Memory B cell (primary cell): ENCODE measurements around the gene OR2AP1.
"Not testable (repeated sequence)": the region's sequence is repeated elsewhere in the genome, so short reads cannot be mapped to it uniquely, and the experiment has no call there.

Experiments used
- ATAC-seq: fragments of 150-1000 bp; cut with Tn5 transposase; 2 replicates; pipeline ENCODE4 v1.10.0; 2021; ENCODE audit warnings: low read depth, mild to moderate bottlenecking, moderate library complexity
- DNase-seq, 2 donors: peaks; one replicate each; pipeline ENCODE4 v3.0.0; 2022; ENCODE audit warnings: low spot score in 2 of 2
- H3K27ac Mint-ChIP-seq: one replicate; pipeline ENCODE4 v1.8.0; 2022; ENCODE audit warnings: mild to moderate bottlenecking, moderate library complexity, mixed read lengths
- H3K27me3 Mint-ChIP-seq: one replicate; pipeline ENCODE4 v1.8.0; 2022; ENCODE audit warnings: mixed read lengths
- H3K36me3 Mint-ChIP-seq: one replicate; pipeline ENCODE4 v1.8.0; 2022; ENCODE audit warnings: mild to moderate bottlenecking, mixed read lengths
- H3K4me1 Mint-ChIP-seq: one replicate; pipeline ENCODE4 v1.8.0; 2022; ENCODE audit warnings: mixed read lengths
- H3K4me3 Mint-ChIP-seq: one replicate; pipeline ENCODE4 v1.8.0; 2022; ENCODE audit warnings: mild to moderate bottlenecking, moderate library complexity, mixed read lengths
- H3K9me3 Mint-ChIP-seq: one replicate; pipeline ENCODE4 v1.8.0; 2022; ENCODE audit warnings: mixed read lengths

OR2AP1 gene

GRCh38 chr12:55572168-55572567, at the start of gene OR2AP1:
Gene OR2AP1, plus strand, starts transcription at chr12:55572468. Its CDS starts 1,947 bp downstream, at chr12:55574415.
- Mint-ChIP-seq H3K27me3 (peaks cover 6% of the 10 kb centered on the region), H3K36me3 (peaks cover 10% of the 10 kb centered on the region)

DNA sequence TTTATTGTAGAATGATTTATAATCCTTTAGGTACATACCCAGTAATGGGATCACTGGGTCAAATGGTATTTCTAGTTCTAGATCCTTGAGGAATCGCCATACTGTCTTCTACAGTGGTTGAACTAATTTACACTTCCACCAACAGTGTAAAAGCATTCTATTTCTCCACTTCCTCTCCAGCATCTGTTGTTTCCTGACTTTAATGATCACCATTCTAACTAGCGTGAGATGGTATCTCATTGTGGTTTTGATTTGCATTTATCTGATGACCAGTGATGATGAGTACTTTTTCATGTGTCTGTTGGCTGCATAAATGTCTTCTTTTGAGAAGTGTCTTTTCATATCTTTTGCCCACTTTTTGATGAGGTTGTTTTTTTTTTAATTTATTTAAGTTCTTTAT, 24.0 kb upstream of the OR2AP1 start:
- DNase-seq, H3K27ac Mint-ChIP-seq, H3K4me3 Mint-ChIP-seq, H3K4me1 Mint-ChIP-seq, H3K36me3 Mint-ChIP-seq, ATAC-seq, H3K9me3 Mint-ChIP-seq: not testable (repeated sequence)
- peaks cover 12% of the 10 kb centered on the region for H3K27me3 Mint-ChIP-seq

More at GRCh38 chr12:55572168-55572567, at the start of gene OR2AP1:
- DNase-seq (no peak), ATAC-seq (no peak)
- Mint-ChIP-seq H3K4me1 (no peaks in the 10 kb centered on the region), H3K4me3 (no peak within 1 kb of the TSS), H3K9me3 (peaks cover 15% of the 10 kb centered on the region), H3K27ac (no peak within 1 kb of the TSS)

- no peak overlapping the region for H3K27ac Mint-ChIP-seq
- peaks cover 12% of the 10 kb centered on the region for H3K27me3 Mint-ChIP-seq
- peaks cover 2% of the 10 kb centered on the region for H3K4me1 Mint-ChIP-seq
- H3K36me3 Mint-ChIP-seq, result no peaks in the 10 kb centered on the region
- ATAC-seq (no peak), DNase-seq (no peak)
- H3K9me3 Mint-ChIP-seq, result no peaks in the 10 kb centered on the region
- H3K4me3 Mint-ChIP-seq, result no peak overlapping the region
Measured at GRCh38 chr12:55548756-55549155, 23.5 kb upstream of the OR2AP1 start.

GRCh38 chr12:55549302-55549701, 23.0 kb upstream of the OR2AP1 start, which contains the start of gene OR6C4:
Gene OR6C4, plus strand, starts transcription at chr12:55549602. Its CDS starts 1,625 bp downstream, at chr12:55551227.
- H3K4me3 Mint-ChIP-seq, result no peak within 1 kb of the TSS
- peaks cover 2% of the 10 kb centered on the region for H3K4me1 Mint-ChIP-seq
- H3K27me3 Mint-ChIP-seq, result peaks cover 12% of the 10 kb centered on the region

DNA sequence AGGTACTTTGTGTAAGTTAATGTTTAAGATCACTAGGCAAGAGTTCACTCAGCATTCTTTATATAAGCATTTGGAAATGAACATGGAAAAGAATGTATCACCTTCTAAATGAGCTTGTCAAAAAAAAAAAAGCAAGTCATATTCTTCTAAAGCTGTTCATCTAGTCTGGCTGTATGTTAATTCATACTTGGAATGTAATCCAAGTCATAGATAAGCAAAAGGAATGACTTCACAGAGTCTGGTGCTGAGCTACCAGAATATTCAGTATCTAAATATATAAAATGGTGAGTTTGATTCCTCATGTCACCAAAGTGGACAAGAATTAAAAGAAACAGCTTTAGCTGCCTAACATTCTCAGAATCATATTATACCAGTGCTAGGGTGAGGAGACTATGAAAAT, 18.0 kb upstream of the OR2AP1 start:
- Mint-ChIP-seq H3K4me1 (no peaks in the 10 kb centered on the region), H3K36me3 (no peaks in the 10 kb centered on the region), H3K9me3 (peaks cover 16% of the 10 kb centered on the region), H3K4me3 (no peak overlapping the region), H3K27ac (no peak overlapping the region), H3K27me3 (peaks cover 8% of the 10 kb centered on the region)
- ATAC-seq (no peak), DNase-seq (no peak)

More at GRCh38 chr12:55549302-55549701, 23.0 kb upstream of the OR2AP1 start, which contains the start of gene OR6C4:
- no peak for DNase-seq
- no peak for ATAC-seq
- Mint-ChIP-seq H3K36me3 (no peaks in the 10 kb centered on the region), H3K27ac (no peak within 1 kb of the TSS), H3K9me3 (no peaks in the 10 kb centered on the region)

DNA sequence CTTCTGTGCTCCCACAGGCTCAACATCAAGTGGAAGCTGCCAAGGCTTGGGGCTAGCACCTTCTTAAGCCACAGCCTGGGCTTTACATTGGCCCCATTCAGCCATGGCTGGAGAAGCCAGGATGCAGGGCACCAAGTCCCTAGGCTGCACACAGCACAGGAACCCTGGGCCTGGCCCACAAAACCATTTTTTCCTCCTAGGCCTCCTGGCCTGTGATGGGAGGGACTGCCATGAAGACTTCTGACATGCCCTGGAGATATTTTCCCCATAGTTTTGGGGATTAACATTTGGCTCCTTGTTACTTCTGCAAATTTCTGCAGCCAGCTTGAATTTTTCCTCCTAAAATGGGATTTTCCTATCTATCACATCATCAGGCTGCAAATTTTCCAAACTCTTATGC, 2.2 kb upstream of the OR2AP1 start:
- not testable (repeated sequence) for H3K27me3 Mint-ChIP-seq, H3K4me1 Mint-ChIP-seq, H3K27ac Mint-ChIP-seq, H3K4me3 Mint-ChIP-seq, ATAC-seq, DNase-seq, H3K36me3 Mint-ChIP-seq
- H3K9me3 Mint-ChIP-seq, result peaks cover 16% of the 10 kb centered on the region

DNA sequence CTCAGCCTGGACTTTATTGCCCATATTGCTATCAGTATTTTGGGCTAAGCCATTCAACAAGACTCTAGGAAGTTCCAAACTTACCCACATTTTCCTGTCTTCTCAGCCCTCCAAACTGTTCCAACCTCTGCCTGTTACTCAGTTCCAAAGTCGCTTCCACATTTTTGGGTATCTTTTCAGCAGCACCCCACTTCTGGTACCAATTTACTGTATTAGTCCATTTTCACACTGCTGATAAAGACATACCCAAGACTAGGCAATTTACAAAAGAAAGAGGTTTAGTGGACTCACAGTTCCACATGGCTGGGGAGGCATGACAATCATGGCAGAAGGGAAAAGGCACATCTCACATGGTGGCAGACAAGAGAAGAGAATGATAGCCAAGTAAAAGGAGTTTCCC, 1.6 kb upstream of the OR2AP1 start:
- peaks cover 16% of the 10 kb centered on the region for H3K9me3 Mint-ChIP-seq
- not testable (repeated sequence) for H3K27ac Mint-ChIP-seq, H3K4me3 Mint-ChIP-seq, DNase-seq, H3K36me3 Mint-ChIP-seq, H3K4me1 Mint-ChIP-seq, ATAC-seq, H3K27me3 Mint-ChIP-seq

GRCh38 chr12:55582066-55582465, 9.8 kb downstream of the OR2AP1 start:
- Mint-ChIP-seq H3K27ac (no peak overlapping the region), H3K27me3 (peaks cover 21% of the 10 kb centered on the region), H3K4me3 (no peak overlapping the region), H3K4me1 (no peaks in the 10 kb centered on the region), H3K9me3 (peaks cover 6% of the 10 kb centered on the region), H3K36me3 (no peaks in the 10 kb centered on the region)
- ATAC-seq (no peak), DNase-seq (no peak)

- Mint-ChIP-seq H3K4me1 (no peaks in the 10 kb centered on the region), H3K9me3 (no peaks in the 10 kb centered on the region), H3K27ac (no peak overlapping the region), H3K36me3 (no peaks in the 10 kb centered on the region), H3K4me3 (no peak overlapping the region), H3K27me3 (peaks cover 21% of the 10 kb centered on the region)
- DNase-seq (no peak), ATAC-seq (no peak)
Measured at GRCh38 chr12:55585817-55586216, 13.5 kb downstream of the OR2AP1 start.

DNA sequence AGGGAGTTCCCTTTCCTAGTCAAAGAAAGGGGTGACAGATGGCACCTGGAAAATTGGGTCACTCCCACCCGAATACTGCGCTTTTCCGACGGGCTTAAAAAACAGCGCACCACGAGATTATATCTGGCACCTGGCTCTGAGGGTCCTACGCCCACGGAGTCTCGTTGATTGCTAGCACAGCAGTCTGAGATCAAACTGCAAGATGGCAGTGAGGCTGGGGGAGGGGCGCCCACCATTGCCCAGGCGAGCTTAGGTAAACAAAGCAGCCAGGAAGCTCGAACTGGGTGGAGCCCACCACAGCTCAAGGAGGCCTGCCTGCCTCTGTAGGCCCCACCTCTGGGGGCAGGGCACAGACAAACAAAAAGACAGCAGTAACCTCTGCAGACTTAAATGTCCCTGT, 17.9 kb downstream of the OR2AP1 start:
- not testable (repeated sequence) for H3K27ac Mint-ChIP-seq, H3K4me1 Mint-ChIP-seq
- H3K27me3 Mint-ChIP-seq, result peaks cover 22% of the 10 kb centered on the region

GRCh38 chr12:55607821-55608594, 35.7 kb downstream of the OR2AP1 start:
- Mint-ChIP-seq H3K27ac (no peak overlapping the region), H3K4me1 (no peaks in the 10 kb centered on the region), H3K27me3 (peaks cover 9% of the 10 kb centered on the region), H3K4me3 (no peak overlapping the region), H3K9me3 (no peaks in the 10 kb centered on the region), H3K36me3 (no peaks in the 10 kb centered on the region)
- ATAC-seq (no peak), DNase-seq (no peak)

More for the DNA sequence above, 17.9 kb downstream of the OR2AP1 start:
- H3K36me3 Mint-ChIP-seq, ATAC-seq, H3K9me3 Mint-ChIP-seq, H3K4me3 Mint-ChIP-seq, DNase-seq: not testable (repeated sequence)

GRCh38 chr12:55610598-55610997, 38.3 kb downstream of the OR2AP1 start:
- Mint-ChIP-seq H3K4me1 (no peaks in the 10 kb centered on the region), H3K27me3 (peaks cover 10% of the 10 kb centered on the region), H3K36me3 (peaks cover 7% of the 10 kb centered on the region), H3K4me3 (no peak overlapping the region), H3K9me3 (peaks cover 8% of the 10 kb centered on the region), H3K27ac (no peak overlapping the region)
- ATAC-seq, result no peak
- DNase-seq, result no peak

GRCh38 chr12:55612646-55613045, 40.4 kb downstream of the OR2AP1 start:
- Mint-ChIP-seq H3K4me3 (no peak overlapping the region), H3K4me1 (no peaks in the 10 kb centered on the region), H3K27me3 (peaks cover 17% of the 10 kb centered on the region), H3K27ac (no peak overlapping the region), H3K36me3 (peaks cover 16% of the 10 kb centered on the region), H3K9me3 (peaks cover 17% of the 10 kb centered on the region)
- no peak for DNase-seq
- no peak for ATAC-seq

DNA sequence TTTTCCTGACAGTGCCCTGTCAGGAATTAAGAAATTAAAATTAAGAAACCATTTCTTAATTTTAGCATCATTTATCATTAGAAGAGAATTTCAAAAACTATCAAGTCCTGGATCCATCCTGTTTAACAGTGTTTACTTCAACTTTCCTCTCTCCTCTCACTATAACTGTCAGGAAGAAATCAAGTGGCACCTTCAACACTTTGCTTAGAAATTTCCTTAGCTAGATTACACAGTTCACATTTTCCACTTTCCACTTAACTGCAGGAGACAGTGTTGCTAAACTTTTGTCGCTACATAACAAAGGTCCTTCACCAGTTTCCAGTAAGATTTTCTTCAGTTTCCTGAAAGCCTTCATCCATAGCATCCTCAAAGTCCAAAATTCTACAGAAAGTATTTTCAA, 42.5 kb downstream of the OR2AP1 start:
- peaks cover 17% of the 10 kb centered on the region for H3K9me3 Mint-ChIP-seq
- no peak overlapping the region for H3K4me3 Mint-ChIP-seq
- peaks cover 16% of the 10 kb centered on the region for H3K36me3 Mint-ChIP-seq
- H3K4me1 Mint-ChIP-seq, result peaks cover 1% of the 10 kb centered on the region
- peaks cover 17% of the 10 kb centered on the region for H3K27me3 Mint-ChIP-seq
- no peak overlapping the region for H3K27ac Mint-ChIP-seq
- no peak for ATAC-seq
- DNase-seq, result no peak
